ENCODE results near the gene AJAP1.

AJAP1 gene

DNA sequence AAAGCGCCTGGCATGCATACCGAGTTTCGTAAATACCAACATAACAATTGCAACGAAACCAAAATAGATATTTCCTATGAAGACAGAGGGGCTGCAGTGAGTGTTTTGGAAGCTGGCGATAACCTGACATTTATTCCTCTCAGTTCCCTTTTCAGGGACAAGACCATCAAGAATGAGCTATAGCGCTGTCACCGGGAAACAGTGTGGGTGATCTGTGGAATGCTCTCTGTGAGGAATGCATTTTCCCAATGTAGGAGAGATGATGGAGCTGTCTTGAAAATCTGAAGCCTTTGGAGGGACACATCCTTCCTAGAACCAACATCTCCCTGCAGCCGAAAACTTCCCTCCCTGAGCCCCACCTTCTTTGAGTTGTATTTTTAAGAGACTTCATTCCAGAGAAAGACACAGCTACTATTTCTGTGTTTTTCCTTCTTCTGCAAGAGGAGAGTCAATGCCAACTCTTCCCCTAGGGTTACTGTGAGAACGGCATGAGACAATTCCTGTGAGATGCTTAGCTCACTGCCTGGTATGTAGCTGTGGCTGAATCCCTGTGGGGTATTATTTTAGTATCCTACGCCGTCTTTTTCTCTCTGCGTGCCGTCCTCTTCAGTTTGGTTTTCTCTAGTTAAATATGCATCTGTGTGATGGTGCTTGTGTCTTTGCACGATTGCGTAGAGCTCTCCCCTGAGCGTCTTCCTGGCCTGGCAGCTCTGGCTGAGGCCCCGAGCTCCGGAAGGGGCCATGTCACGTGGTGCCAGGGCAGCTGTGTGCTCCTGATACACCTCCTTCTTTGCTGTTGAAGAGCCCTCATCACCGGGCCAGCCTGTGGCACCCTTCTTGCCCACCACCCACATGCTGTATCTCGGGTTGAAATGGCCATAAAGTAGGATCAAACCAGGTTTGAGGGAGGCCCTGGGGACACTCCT lies 45.2 kb downstream of the AJAP1 start:
- no peak for DNase-seq (ENCODE audit: low spot score)
- TF ChIP-seq, protein P1, sequence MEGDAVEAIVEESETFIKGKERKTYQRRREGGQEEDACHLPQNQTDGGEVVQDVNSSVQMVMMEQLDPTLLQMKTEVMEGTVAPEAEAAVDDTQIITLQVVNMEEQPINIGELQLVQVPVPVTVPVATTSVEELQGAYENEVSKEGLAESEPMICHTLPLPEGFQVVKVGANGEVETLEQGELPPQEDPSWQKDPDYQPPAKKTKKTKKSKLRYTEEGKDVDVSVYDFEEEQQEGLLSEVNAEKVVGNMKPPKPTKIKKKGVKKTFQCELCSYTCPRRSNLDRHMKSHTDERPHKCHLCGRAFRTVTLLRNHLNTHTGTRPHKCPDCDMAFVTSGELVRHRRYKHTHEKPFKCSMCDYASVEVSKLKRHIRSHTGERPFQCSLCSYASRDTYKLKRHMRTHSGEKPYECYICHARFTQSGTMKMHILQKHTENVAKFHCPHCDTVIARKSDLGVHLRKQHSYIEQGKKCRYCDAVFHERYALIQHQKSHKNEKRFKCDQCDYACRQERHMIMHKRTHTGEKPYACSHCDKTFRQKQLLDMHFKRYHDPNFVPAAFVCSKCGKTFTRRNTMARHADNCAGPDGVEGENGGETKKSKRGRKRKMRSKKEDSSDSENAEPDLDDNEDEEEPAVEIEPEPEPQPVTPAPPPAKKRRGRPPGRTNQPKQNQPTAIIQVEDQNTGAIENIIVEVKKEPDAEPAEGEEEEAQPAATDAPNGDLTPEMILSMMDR (IDR thresholded peaks at IDR 0.05; ENCODE audit: extremely low read depth, insufficient read depth, missing control alignments), result no peak
- in situ Hi-C loops (cut with MboI; ENCODE audit: low pct_unique_long_range_greater_than_20kb, low sequenced_read_pairs, unreplicated experiment), result no loop called here

DNA sequence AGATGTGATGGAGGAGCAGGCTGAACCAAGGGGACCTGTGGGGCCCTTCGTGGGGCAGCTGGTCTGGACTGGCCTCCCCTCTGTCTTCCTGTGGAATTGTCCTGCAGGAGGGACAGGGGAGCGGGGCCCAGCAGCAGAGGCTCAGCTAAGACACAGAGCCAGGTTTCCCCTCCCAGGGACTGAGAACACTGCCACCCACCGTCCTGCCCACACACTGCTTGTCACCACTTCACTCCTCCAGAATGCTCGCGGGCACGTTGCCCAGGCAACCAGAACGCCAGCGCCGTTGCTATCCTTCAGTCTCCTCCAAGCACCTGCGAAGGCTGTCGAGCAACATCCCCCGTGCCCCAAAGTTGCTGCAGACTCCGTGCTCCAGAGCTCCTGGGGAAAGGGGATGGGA lies 46.4 kb downstream of the AJAP1 start:
- in situ Hi-C loops (cut with MboI; ENCODE audit: low pct_unique_long_range_greater_than_20kb, low sequenced_read_pairs, unreplicated experiment), result no loop called here
- TF ChIP-seq, protein P1 (IDR thresholded peaks at IDR 0.05; ENCODE audit: extremely low read depth, insufficient read depth, missing control alignments), result no peak
- no peak for DNase-seq (ENCODE audit: low spot score)

DNA sequence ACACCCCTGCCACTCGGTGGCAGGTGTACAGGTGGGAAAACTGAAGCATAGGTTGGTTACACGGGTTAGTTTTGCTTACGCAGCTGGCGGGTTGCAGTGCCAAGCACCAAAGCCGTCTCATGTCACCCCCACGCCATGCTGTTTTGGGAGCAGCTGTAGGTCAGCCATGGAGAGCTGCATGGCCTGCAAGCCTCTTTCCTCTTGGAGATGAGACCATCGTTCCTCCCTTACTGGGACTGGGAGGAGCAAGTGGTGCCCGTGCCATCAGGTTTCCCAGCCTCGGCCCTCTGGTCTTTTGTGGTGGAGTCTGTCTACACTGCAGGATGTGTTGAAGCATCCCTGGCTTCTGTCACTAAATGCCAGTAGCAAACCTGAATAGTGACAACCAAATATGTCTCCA lies 46.9 kb downstream of the AJAP1 start:
- in situ Hi-C loops (cut with MboI; ENCODE audit: low pct_unique_long_range_greater_than_20kb, low sequenced_read_pairs, unreplicated experiment), result no loop called here
- DNase-seq (ENCODE audit: low spot score), result no peak
- TF ChIP-seq, protein P1 (IDR thresholded peaks at IDR 0.05; ENCODE audit: extremely low read depth, insufficient read depth, missing control alignments), result no peak

DNA sequence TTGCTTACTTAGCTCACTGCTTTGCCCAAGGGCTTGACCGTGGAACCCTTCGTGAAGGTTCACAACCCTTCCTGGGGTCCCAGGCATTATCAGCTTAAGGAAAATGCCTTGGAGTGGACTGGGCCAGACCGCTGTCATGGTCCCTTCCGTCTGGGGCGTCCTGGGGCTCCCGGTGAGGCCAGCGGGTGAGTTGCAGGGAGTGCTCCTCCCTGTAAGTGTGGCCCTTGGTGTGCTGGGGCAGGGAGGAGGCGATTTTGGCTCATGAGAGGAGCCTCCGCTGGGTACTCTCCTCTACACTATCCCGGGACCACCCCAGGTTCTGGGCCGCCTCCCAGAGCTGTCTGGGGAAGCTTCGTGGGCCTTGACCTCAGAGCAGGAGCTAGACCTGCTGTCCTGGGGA lies 48.1 kb downstream of the AJAP1 start:
- in situ Hi-C loops (cut with MboI; ENCODE audit: low pct_unique_long_range_greater_than_20kb, low sequenced_read_pairs, unreplicated experiment), result no loop called here
- TF ChIP-seq, protein P1 (IDR thresholded peaks at IDR 0.05; ENCODE audit: extremely low read depth, insufficient read depth, missing control alignments), result no peak
- DNase-seq (ENCODE audit: low spot score), result no peak

DNA sequence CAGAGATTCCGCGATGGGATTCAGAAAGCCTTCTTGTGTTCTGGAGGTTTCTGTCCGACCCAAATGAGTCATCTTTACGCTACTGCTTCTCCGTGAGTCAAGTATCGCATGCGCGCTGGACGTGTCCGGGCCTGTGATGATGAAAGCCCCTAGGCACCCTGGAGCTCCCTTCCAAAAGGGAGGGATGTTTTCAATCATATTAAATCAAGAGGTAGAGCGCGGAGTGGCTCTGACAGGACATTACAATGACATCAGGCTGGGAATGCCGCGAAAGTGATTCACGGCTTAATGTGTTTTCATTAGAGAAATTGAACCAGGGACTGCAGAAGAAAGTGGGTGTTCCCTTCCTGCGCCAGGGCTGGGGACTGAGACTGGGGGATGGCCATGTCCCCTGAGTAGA lies 48.5 kb downstream of the AJAP1 start:
- no peak for DNase-seq (ENCODE audit: low spot score)
- TF ChIP-seq, protein P1 (IDR thresholded peaks at IDR 0.05; ENCODE audit: extremely low read depth, insufficient read depth, missing control alignments), result no peak
- in situ Hi-C loops (cut with MboI; ENCODE audit: low pct_unique_long_range_greater_than_20kb, low sequenced_read_pairs, unreplicated experiment), result no loop called here

DNA sequence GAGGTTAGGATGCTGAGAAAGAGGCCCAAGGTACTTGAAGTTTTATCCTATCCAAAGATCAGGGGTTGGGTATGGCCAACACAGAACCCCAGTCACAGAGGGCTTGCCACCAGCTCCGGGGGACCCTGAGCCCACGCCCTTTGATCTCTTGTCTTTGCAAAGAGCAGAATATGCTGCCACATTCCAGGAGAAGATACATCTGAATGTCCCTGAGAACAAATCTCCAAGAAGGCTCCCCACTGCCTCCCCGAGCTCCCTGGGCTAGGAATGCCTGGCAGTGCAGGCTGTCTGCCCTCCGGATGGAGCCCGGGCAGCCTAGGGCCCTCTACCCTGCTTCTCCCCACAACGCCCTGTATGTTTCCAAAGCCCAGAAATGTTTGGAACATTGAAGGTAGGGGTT lies 49.2 kb downstream of the AJAP1 start:
- in situ Hi-C loops (cut with MboI; ENCODE audit: low pct_unique_long_range_greater_than_20kb, low sequenced_read_pairs, unreplicated experiment), result no loop called here
- no peak for DNase-seq (ENCODE audit: low spot score)
- TF ChIP-seq, protein P1 (IDR thresholded peaks at IDR 0.05; ENCODE audit: extremely low read depth, insufficient read depth, missing control alignments), result no peak
